ENCODE results near the gene ITPRIP. TPM values are rescaled to one million over a fixed set of nuclear protein-coding genes. Genes with fewer than 3 reads are reported as not detected.

Gene ITPRIP
- total RNA-seq, 2 donors from 2014 or later, result 9.1 to 11.0 TPM

GRCh38 chr10:104293011-104293410 is 45.3 kb downstream of the ITPRIP start:
- no peak for TF ChIP-seq CTCF (conservative IDR thresholded peaks at IDR 0.05)
- Mint-ChIP-seq H3K27ac (no peak overlapping the region), H3K9me3 (no peaks in the 10 kb centered on the region), H3K27me3 (ENCODE audit: insufficient read depth) (peaks cover 15% of the 10 kb centered on the region), H3K4me1 (peaks cover 8% of the 10 kb centered on the region), H3K36me3 (ENCODE audit: low read depth) (no peaks in the 10 kb centered on the region), H3K4me3 (no peak overlapping the region)
- Histone ChIP-seq H3K4me1 (ENCODE audit: control insufficient read depth, insufficient read depth, low read length) (no peaks in the 10 kb centered on the region), H3K9me3 (ENCODE audit: control insufficient read depth, low read length) (no peaks in the 10 kb centered on the region), H3K27me3 (ENCODE audit: control insufficient read depth, insufficient read depth, low read length, poor library complexity, severe bottlenecking) (peaks cover 9% of the 10 kb centered on the region), H3K27ac (ENCODE audit: low read depth, low read length) (no peak overlapping the region), H3K9ac (ENCODE audit: extremely low read depth, low read length, poor library complexity, severe bottlenecking) (no peak overlapping the region), H3K36me3 (ENCODE audit: control insufficient read depth, insufficient read depth, low read length) (no peaks in the 10 kb centered on the region), H3K4me3 (ENCODE audit: low read length) (no peak overlapping the region)
- WGBS, 2 experiments (ENCODE audit: insufficient coverage in 1 of 2, insufficient read length in 1 of 2), result 67 to 89% methylated on average over 1 to 2 of the region's 2 CpGs
- DNase-seq, result no peak

GRCh38 chr10:104291439-104291951 is 46.8 kb downstream of the ITPRIP start:
- Histone ChIP-seq H3K27me3 (ENCODE audit: control insufficient read depth, insufficient read depth, low read length, poor library complexity, severe bottlenecking) (peaks cover 9% of the 10 kb centered on the region), H3K9me3 (ENCODE audit: control insufficient read depth, low read length) (no peaks in the 10 kb centered on the region), H3K9ac (ENCODE audit: extremely low read depth, low read length, poor library complexity, severe bottlenecking) (no peak overlapping the region), H3K36me3 (ENCODE audit: control insufficient read depth, insufficient read depth, low read length) (no peaks in the 10 kb centered on the region), H3K4me3 (ENCODE audit: low read length) (no peak overlapping the region), H3K27ac (ENCODE audit: low read depth, low read length) (no peak overlapping the region), H3K4me1 (ENCODE audit: control insufficient read depth, insufficient read depth, low read length) (no peaks in the 10 kb centered on the region)
- DNase-seq, result peak; percentile 95
- peak; percentile 100 for TF ChIP-seq CTCF (conservative IDR thresholded peaks at IDR 0.05)
- H3K27ac Mint-ChIP-seq, result no peak overlapping the region
- peaks cover 15% of the 10 kb centered on the region for H3K27me3 Mint-ChIP-seq (ENCODE audit: insufficient read depth)
- no peak overlapping the region for H3K4me3 Mint-ChIP-seq
- 2 to 5% methylated on average over 12 to 24 of the region's 26 CpGs for WGBS, 2 experiments (ENCODE audit: insufficient coverage in 1 of 2, insufficient read length in 1 of 2)
- H3K9me3 Mint-ChIP-seq, result no peaks in the 10 kb centered on the region
- H3K4me1 Mint-ChIP-seq, result peaks cover 6% of the 10 kb centered on the region
- peaks cover 3% of the 10 kb centered on the region for H3K36me3 Mint-ChIP-seq (ENCODE audit: low read depth)

- Mint-ChIP-seq H3K4me3 (no peak overlapping the region), H3K27ac (no peak overlapping the region), H3K4me1 (peaks cover 6% of the 10 kb centered on the region), H3K27me3 (ENCODE audit: insufficient read depth) (peaks cover 20% of the 10 kb centered on the region), H3K9me3 (no peaks in the 10 kb centered on the region), H3K36me3 (ENCODE audit: low read depth) (peaks cover 3% of the 10 kb centered on the region)
- no peak for DNase-seq
- H3K9ac ChIP-seq (ENCODE audit: extremely low read depth, low read length, poor library complexity, severe bottlenecking), result no peak overlapping the region
- H3K4me3 ChIP-seq (ENCODE audit: low read length), result no peak overlapping the region
- 95 to 100% methylated on average over 1 of the region's 1 CpG for WGBS, 2 experiments (ENCODE audit: insufficient coverage in 1 of 2, insufficient read length in 1 of 2)
- H3K4me1 ChIP-seq (ENCODE audit: control insufficient read depth, insufficient read depth, low read length), result no peaks in the 10 kb centered on the region
- H3K27ac ChIP-seq (ENCODE audit: low read depth, low read length), result no peak overlapping the region
- no peak for TF ChIP-seq CTCF (conservative IDR thresholded peaks at IDR 0.05)
- H3K27me3 ChIP-seq (ENCODE audit: control insufficient read depth, insufficient read depth, low read length, poor library complexity, severe bottlenecking), result peaks cover 15% of the 10 kb centered on the region
- H3K9me3 ChIP-seq (ENCODE audit: control insufficient read depth, low read length), result no peaks in the 10 kb centered on the region
- H3K36me3 ChIP-seq (ENCODE audit: control insufficient read depth, insufficient read depth, low read length), result no peaks in the 10 kb centered on the region
Measured at GRCh38 chr10:104288355-104288754, 49.9 kb downstream of the ITPRIP start.
